Heart left ventricle (tissue), 16 donors: ENCODE data around the gene ST8SIA5. TPM values are rescaled to one million over a fixed set of nuclear protein-coding genes. Genes with fewer than 3 reads are reported as not detected.
A peak's percentile ranks its signal among the peaks of the same experiment; 100 is the strongest.

Experiments
- ATAC-seq, 4 donors: fragments of 200-7000 bp; cut with Tn5 transposase; one replicate each; pipeline ENCODE4 v1.9.1; 2020 to 2022; ENCODE audit warnings: moderate library complexity in 4 of 4, mild to moderate bottlenecking in 3 of 4, moderate number of reproducible peaks in 1 of 4
- DNase-seq, 5 donors: peaks; one replicate each; pipeline ENCODE4 v3.0.0-alpha.2; 2020
- H3K27ac ChIP-seq, 12 donors: fragments of 200-600 bp; sonication (generic) in 4 of 12; one replicate each; pipeline versions ENCODE4 v1.5.0 to v1.8.0; 2016 to 2022; ENCODE audit warnings: mild to moderate bottlenecking in 2 of 12
- H3K27me3 ChIP-seq, 9 donors: fragments of 200-600 bp; sonication (generic) in 2 of 9; one replicate each; pipeline versions ENCODE4 v1.5.1 to v1.8.0; 2016 to 2022; ENCODE audit warnings: mild to moderate bottlenecking in 3 of 9
- H3K36me3 ChIP-seq, 9 donors: fragments of 200-600 bp; sonication (generic) in 2 of 9; one replicate each; pipeline versions ENCODE4 v1.5.0 to v1.8.0; 2018 to 2022; ENCODE audit warnings: mild to moderate bottlenecking in 2 of 9
- H3K4me1 ChIP-seq, 12 donors: fragments of 200-600 bp; sonication (generic) in 4 of 12; one replicate each; pipeline versions ENCODE4 v1.5.0 to v1.8.0; 2016 to 2022; ENCODE audit warnings: mild to moderate bottlenecking in 3 of 12
- H3K4me3 ChIP-seq, 12 donors: fragments of 200-600 bp; sonication (generic) in 4 of 12; one replicate each; pipeline versions ENCODE4 v1.5.0 to v1.8.0; 2017 to 2022; ENCODE audit warnings: mild to moderate bottlenecking in 9 of 12, moderate library complexity in 4 of 12
- H3K9me3 ChIP-seq, 12 donors: fragments of 200-600 bp; sonication (generic) in 4 of 12; one replicate each; pipeline versions ENCODE4 v1.5.0 to v1.8.0; 2016 to 2022; ENCODE audit warnings: mild to moderate bottlenecking in 1 of 12
- POLR2A ChIP-seq, 2 donors: fragments of 450-650 bp; IDR thresholded peaks; one replicate each; pipeline ENCODE4 v1.6.1; 2017; ENCODE audit warnings: antibody characterized with exemption in 2 of 2, mild to moderate bottlenecking in 2 of 2, moderate library complexity in 2 of 2
- WGBS, 4 donors: extraction: QIAGEN DNeasy Blood & Tissue Kit in 2 of 4; methylation state at CpG; one replicate each; pipeline versions ENCODE4 v1.1.5 to v1.1.7; 2013 to 2018; 5-methylcytosine and 5-hydroxymethylcytosine counted together
- intact Hi-C, 10 donors: fragments of 100-400 bp; cut with DNase I; formaldehyde crosslinking; loops; one replicate each; pipeline versions ENCODE4 v1.11.1 to v1.14.2; 2022
- polyA plus RNA-seq, 2 donors: library from polyadenylated mRNA; stranded (reverse); fragments of 200-250 nt; gene quantifications; one replicate each; pipeline ENCODE4 v1.2.3, GENCODE V29; 2013
- total RNA-seq, 9 donors: library from RNA; depleted of rRNA in 2 of 9; stranded (reverse); fragments of >200 nt in 2 of 9; fragmentation: NEBNext Ultra II Directional in 3 of 9; extraction: Animal tissue kit (Norgen Biotek cat#: 25700) in 3 of 9; gene quantifications; one replicate each; pipeline versions ENCODE4 v1.1.0 to v1.2.4, GENCODE V29; 2016 to 2023
- TF ChIP-seq, protein P1 (sequence below), 12 donors: fragments of 200-600 bp; sonication (generic) in 4 of 12; IDR thresholded peaks; one replicate each; pipeline versions ENCODE4 v1.5.0 to v1.8.0; 2018 to 2022; ENCODE audit warnings: antibody characterized with exemption in 12 of 12, mild to moderate bottlenecking in 5 of 12
- donor health status: ischemic (EF 13 %, LVEDD 7.1; RV severe dilation, severe dysfunction).
- donor health status: healthy with polysubstance abuse.
- donor health status: DM: no; HTN: yes; CAD: no.
- donor health status: DM: no; HTN: no; CAD: no.
- donor health status: ischemic (EF 25% LVEDD 6.9; RV normal size, moderate dysfunction).
- donor health status: ischemic (EF 25% LVEDD 5.7; RV mildly dilated, moderate dysfunction).
- donor health status: healthy.
- donor health status: DM: yes; HTN: yes; CAD: no.
- donor health status: ischemic (EF 35%, LVEDD 5.7; RV mildly dilated, moderate dysfunction).
- donor health status: nonischemic (EF 11% LVEDD 7.7; RV severe dilation, severe dysfunction).
- donor health status: DM: yes; HTN: yes; CAD: no.
- donor health status: PGD.
- donor health status: ischemic (EF 29% LVEDD 5.4; RV normal size, mild dysfunction).
- donor health status: nonischemic (EF 23%, LVEDD 6.1; RV moderate dilation, normal function).

ST8SIA5 gene
- total and polyA plus RNA-seq, 11 donors = 3.8 to 24.4 (median 6.8) TPM

DNA sequence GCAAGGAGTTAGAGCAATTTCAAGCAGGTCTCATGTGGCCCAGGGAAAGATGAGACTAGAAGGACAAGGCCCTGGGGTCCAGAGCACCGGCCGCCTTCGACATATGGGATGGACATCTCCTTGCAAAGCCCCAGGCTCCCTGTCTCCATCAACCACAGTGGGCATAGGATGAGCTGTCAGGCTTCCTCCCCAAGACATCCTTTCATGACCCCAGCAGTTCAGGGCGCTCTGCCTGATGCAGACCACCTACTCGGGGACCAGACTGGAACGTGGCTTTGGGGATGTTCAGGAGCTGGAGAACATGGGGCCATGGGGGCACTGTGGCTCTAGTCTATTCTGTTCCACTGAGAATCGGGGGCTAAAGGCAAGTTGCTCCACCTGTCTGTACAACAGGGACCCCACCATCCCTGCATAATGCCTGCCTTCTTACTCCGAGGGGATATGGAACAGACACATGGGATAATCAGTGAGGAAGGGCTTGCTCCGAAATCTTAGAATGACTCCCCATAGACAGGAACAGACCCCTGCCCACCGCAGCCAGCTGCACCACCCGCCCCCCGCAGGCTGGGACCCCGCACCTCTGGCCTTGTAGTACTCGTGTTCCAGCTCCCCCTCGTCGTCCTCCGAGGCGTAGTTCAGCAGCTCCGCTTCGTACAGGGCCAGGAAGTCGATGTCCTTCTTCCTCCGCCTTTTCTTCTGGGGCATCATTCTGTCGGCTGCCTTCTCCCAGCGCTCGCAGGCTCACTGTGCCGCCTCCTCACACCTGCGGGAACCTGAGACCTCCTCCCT lies 100.3 kb downstream of the ST8SIA5 start:
- WGBS, 4 donors = 77 to 88% (median 80%) methylated on average over 27 of the region's 27 CpGs
- TF ChIP-seq POLR2A (IDR thresholded peaks at IDR 0.05) = no peak
- TF ChIP-seq, protein P1, sequence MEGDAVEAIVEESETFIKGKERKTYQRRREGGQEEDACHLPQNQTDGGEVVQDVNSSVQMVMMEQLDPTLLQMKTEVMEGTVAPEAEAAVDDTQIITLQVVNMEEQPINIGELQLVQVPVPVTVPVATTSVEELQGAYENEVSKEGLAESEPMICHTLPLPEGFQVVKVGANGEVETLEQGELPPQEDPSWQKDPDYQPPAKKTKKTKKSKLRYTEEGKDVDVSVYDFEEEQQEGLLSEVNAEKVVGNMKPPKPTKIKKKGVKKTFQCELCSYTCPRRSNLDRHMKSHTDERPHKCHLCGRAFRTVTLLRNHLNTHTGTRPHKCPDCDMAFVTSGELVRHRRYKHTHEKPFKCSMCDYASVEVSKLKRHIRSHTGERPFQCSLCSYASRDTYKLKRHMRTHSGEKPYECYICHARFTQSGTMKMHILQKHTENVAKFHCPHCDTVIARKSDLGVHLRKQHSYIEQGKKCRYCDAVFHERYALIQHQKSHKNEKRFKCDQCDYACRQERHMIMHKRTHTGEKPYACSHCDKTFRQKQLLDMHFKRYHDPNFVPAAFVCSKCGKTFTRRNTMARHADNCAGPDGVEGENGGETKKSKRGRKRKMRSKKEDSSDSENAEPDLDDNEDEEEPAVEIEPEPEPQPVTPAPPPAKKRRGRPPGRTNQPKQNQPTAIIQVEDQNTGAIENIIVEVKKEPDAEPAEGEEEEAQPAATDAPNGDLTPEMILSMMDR (IDR thresholded peaks at IDR 0.05) = no peak
- no peak for ATAC-seq

DNA sequence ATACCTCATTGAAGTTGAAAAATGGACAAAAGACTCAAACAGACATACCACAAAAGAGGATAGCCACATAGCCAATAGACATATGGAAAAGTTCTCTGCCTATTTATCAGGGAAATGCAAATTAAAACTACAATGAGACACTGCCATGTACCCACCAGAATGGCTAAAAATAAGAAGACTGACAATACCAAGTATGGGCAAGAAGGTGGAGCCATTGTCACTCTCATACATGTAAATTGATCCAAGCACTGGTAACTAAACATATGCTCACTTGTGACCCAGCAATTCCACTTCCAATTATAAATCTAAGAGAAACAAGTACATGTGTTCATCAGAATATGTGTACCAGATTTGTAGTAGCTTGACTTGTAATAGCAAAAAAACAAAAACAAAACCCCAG lies 104.5 kb downstream of the ST8SIA5 start:
- TF ChIP-seq POLR2A (IDR thresholded peaks at IDR 0.05) = no peak
- TF ChIP-seq, protein P1 (IDR thresholded peaks at IDR 0.05) = no peak
- no peak for ATAC-seq
- H3K9me3 ChIP-seq = no peaks in the 10 kb centered on the region
- no peak for DNase-seq
- H3K27ac ChIP-seq = no peak overlapping the region
- H3K27me3 ChIP-seq = no peaks in the 10 kb centered on the region
- no peaks in the 10 kb centered on the region for H3K36me3 ChIP-seq
- no peak overlapping the region for H3K4me3 ChIP-seq
- intact Hi-C loops = loop anchor here in 4 of 10 donors (10.0 kb wide), 3 partner anchors 368 to 508 kb away; a partner anchor contains a TSS
- no peaks in the 10 kb centered on the region for H3K4me1 ChIP-seq

More for the DNA sequence above, 100.3 kb downstream of the ST8SIA5 start:
- DNase-seq = no peak
- no peaks in the 10 kb centered on the region for H3K4me1 ChIP-seq
- no peak overlapping the region for H3K4me3 ChIP-seq
- no peaks in the 10 kb centered on the region for H3K27me3 ChIP-seq
- no peaks in the 10 kb centered on the region for H3K9me3 ChIP-seq
- H3K36me3 ChIP-seq = no peaks in the 10 kb centered on the region
- intact Hi-C loops = loop anchor here in 9 of 10 donors (2.0 to 10.0 kb wide), 11 partner anchors 99 to 512 kb away; a partner anchor contains a TSS
- no peak overlapping the region for H3K27ac ChIP-seq

DNA sequence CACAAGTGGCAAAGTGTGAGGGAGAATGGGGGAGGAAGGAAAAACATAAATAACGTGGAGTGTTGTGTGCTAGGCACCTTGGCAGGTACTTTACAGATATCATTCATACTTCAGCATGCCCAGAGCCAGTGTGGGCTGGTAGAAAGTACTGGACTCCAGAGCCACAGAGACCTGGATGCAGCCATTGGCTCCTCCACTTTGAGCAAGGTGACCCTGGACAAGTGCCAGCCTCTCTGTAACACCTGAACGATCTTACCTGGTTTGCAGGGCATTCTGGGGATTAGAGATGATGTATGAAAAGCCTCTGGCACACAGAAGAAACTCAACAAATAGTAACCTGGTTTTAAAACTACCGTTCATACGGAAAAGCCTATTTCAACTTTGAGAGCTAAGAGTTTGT lies 106.2 kb downstream of the ST8SIA5 start:
- no peaks in the 10 kb centered on the region for H3K4me1 ChIP-seq
- ATAC-seq (no peak), DNase-seq (no peak)
- intact Hi-C loops = loop anchor here in 4 of 10 donors (10.0 kb wide), 3 partner anchors 366 to 506 kb away; a partner anchor contains a TSS
- no peaks in the 10 kb centered on the region for H3K36me3 ChIP-seq
- H3K27ac ChIP-seq = no peak overlapping the region
- H3K27me3 ChIP-seq = no peaks in the 10 kb centered on the region
- TF ChIP-seq, protein P1 (IDR thresholded peaks at IDR 0.05) = no peak
- TF ChIP-seq POLR2A (IDR thresholded peaks at IDR 0.05) = no peak
- 71 to 87% (median 80%) methylated on average over 4 of the region's 4 CpGs for WGBS, 4 donors
- H3K9me3 ChIP-seq = no peaks in the 10 kb centered on the region
- no peak overlapping the region for H3K4me3 ChIP-seq

DNA sequence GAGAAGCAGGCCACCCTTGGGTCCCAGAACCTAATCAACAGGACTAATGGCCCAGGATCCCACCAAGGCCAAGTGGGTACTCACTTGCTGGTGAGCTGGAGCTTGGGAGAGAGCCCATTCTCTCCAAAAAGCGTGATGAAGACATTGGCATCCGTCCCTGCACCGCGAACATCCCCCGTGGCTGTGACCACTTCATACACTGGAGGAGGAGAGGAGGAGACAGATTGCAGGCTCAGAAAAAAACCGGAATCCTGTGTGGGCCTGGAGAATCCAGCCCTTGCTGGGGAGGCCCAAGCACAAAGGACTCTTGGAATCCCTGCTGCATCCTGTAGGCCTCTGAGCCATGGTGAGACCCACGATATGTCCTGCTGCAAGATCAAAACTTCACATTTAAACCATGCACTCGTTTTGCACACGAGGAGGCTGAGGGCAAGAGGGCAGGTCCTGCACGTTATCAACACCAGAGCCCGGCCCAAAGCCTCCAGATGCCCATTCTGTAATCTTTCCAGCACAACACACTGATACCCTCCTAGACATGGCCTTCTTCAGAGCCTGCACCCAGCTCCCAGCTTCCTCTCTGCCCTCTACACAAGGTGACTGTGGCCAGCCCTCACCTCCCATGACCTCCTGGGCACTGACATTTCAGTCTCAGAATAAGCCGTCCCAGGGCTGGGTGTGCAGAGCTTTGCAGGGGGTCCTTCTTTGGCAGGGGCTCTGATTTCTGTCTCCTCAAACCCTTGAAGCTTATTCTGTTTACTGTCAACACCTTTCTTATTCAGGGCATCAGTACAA lies 107.6 kb downstream of the ST8SIA5 start:
- Histone ChIP-seq H3K27me3 (no peaks in the 10 kb centered on the region), H3K4me1 (no peaks in the 10 kb centered on the region), H3K36me3 (no peaks in the 10 kb centered on the region), H3K27ac (no peak overlapping the region), H3K4me3 (no peak overlapping the region), H3K9me3 (no peaks in the 10 kb centered on the region)
- peak in 3 of 4 donors; percentile 50 to 73 (median 58) for ATAC-seq
- intact Hi-C loops = loop anchor here in 1 of 10 donors (5.0 kb wide), 1 partner anchor 487 kb away; no protein-coding TSS in a partner anchor
- WGBS, 4 donors = 51 to 53% (median 52%) methylated on average over 12 of the region's 12 CpGs
- no peak for TF ChIP-seq POLR2A (IDR thresholded peaks at IDR 0.05)
- TF ChIP-seq, protein P1 (IDR thresholded peaks at IDR 0.05) = no peak
- no peak for DNase-seq
